B cell (primary cell): Measurements from ENCODE around the gene ROBO2. TPM values are rescaled to one million over a fixed set of nuclear protein-coding genes. Genes with fewer than 3 reads are reported as not detected.

Experiments
- ATAC-seq: fragments of 200-7000 bp; cut with Tn5 transposase; one replicate; pipeline ENCODE4 v1.10.0; 2021; ENCODE audit warnings: low read depth, mild to moderate bottlenecking, moderate number of reproducible peaks, moderate library complexity
- CTCF ChIA-PET: fragments of 350-600 bp; sonication (Branson Sonifier 250); formaldehyde crosslinking; loops from one replicate; lab custom pipeline; 2021; ENCODE audit warnings: antibody characterized with exemption, inconsistent platforms; lab: Charles Lee
- POLR2A ChIA-PET: fragments of 350-600 bp; sonication (Branson Sonifier 250); formaldehyde crosslinking; loops from one replicate; lab custom pipeline; 2021; ENCODE audit warnings: antibody characterized with exemption; lab: Charles Lee
- DNase-seq: peaks from one replicate; pipeline ENCODE4 v3.0.0; 2013
- H2AFZ ChIP-seq: 2 replicates; pipeline ENCODE4 v1.6.1; 2012; ENCODE audit warnings: mild to moderate bottlenecking, low read depth, low read length; ENCODE audit not compliant: insufficient read depth, poor library complexity, severe bottlenecking
- H3K27ac ChIP-seq, 2 donors: 1 replicate in 1 of 2; 2 replicates in 1 of 2; pipeline ENCODE4 v1.5.1; 2012 to 2013; ENCODE audit warnings: low read length in 2 of 2, mild to moderate bottlenecking in 2 of 2, moderate library complexity in 1 of 2
- H3K27me3 ChIP-seq, 4 experiments: fragments of 200-600 bp in 1 of 4; sonication (generic) in 1 of 4; replicated peaks in 1 of 4; 1 replicate in 2 of 4; 2 replicates in 2 of 4; pipeline versions ENCODE4 v1.6.1 to v1.7.0; 2013 to 2016; ENCODE audit warnings: low read length in 3 of 4, mild to moderate bottlenecking in 2 of 4, mixed read lengths in 1 of 4, moderate library complexity in 1 of 4; ENCODE audit not compliant: insufficient read depth in 4 of 4, control insufficient read depth in 3 of 4; ENCODE audit errors: control extremely low read depth in 1 of 4
- H3K36me3 ChIP-seq, 2 experiments: replicated peaks in 1 of 2; 1 replicate in 1 of 2; 2 replicates in 1 of 2; pipeline versions ENCODE4 v1.6.1 to v1.7.1; 2013; ENCODE audit warnings: low read length in 1 of 2; ENCODE audit not compliant: insufficient read depth in 2 of 2, control insufficient read depth in 1 of 2; ENCODE audit errors: control extremely low read depth in 1 of 2, extremely low read depth in 1 of 2
- H3K4me1 ChIP-seq, 2 donors: fragments of 200-600 bp in 1 of 2; sonication (generic) in 1 of 2; 1 replicate in 1 of 2; 2 replicates in 1 of 2; pipeline versions ENCODE4 v1.5.1 to v1.6.1; 2013 to 2017; ENCODE audit warnings: low read length in 2 of 2; ENCODE audit not compliant: control insufficient read depth in 2 of 2, insufficient read depth in 2 of 2
- H3K4me2 ChIP-seq: replicated peaks from 2 replicates; pipeline ENCODE3; 2012; ENCODE audit warnings: mild to moderate bottlenecking, low read depth, low read length; ENCODE audit not compliant: poor library complexity, severe bottlenecking
- H3K4me3 ChIP-seq, 5 experiments: fragments of 200-600 bp in 1 of 5; sonication (generic) in 1 of 5; 1 replicate in 3 of 5; 2 replicates in 2 of 5; pipeline versions ENCODE4 v1.5.1 to v1.7.0; 2011 to 2016; ENCODE audit warnings: low read length in 4 of 5, mild to moderate bottlenecking in 4 of 5, low read depth in 2 of 5, control low read depth in 1 of 5, moderate library complexity in 1 of 5; ENCODE audit not compliant: insufficient read depth in 1 of 5; ENCODE audit errors: control extremely low read depth in 1 of 5, extremely low read depth in 1 of 5
- H3K79me2 ChIP-seq: fragments of 200-600 bp; sonication (generic); one replicate; pipeline ENCODE4 v1.6.0; 2016; ENCODE audit warnings: low read length; ENCODE audit not compliant: control insufficient read depth, insufficient read depth
- H3K9ac ChIP-seq: fragments of 200-600 bp; sonication (generic); 2 replicates; pipeline ENCODE4 v1.6.1; 2017; ENCODE audit warnings: mild to moderate bottlenecking, low read length, moderate library complexity
- H3K9me3 ChIP-seq, 3 donors: one replicate each; pipeline versions ENCODE4 v1.6.1 to v1.7.1; 2013; ENCODE audit warnings: low read length in 2 of 3; ENCODE audit not compliant: control insufficient read depth in 2 of 3, insufficient read depth in 1 of 3; ENCODE audit errors: control extremely low read depth in 1 of 3
- H4K20me1 ChIP-seq: 2 replicates; pipeline ENCODE4 v1.6.0; 2012; ENCODE audit warnings: mild to moderate bottlenecking, low read length; ENCODE audit not compliant: insufficient read depth, control insufficient read depth, poor library complexity, severe bottlenecking
- H3K27ac Mint-ChIP-seq: one replicate; pipeline ENCODE4 v1.8.0; 2021; ENCODE audit warnings: mixed read lengths
- H3K27me3 Mint-ChIP-seq: one replicate; pipeline ENCODE4 v1.8.0; 2021; ENCODE audit warnings: mixed read lengths
- H3K4me1 Mint-ChIP-seq: one replicate; pipeline ENCODE4 v1.8.0; 2021; ENCODE audit warnings: mixed read lengths
- H3K4me3 Mint-ChIP-seq: one replicate; pipeline ENCODE4 v1.8.0; 2021; ENCODE audit warnings: mixed read lengths
- H3K9me3 Mint-ChIP-seq: one replicate; pipeline ENCODE4 v1.8.0; 2022; ENCODE audit warnings: mixed read lengths; ENCODE audit not compliant: insufficient read depth
- EZH2 ChIP-seq: IDR thresholded peaks from 2 replicates; pipeline ENCODE4 v1.6.1; 2012; ENCODE audit warnings: borderline replicate concordance, low read depth, mild to moderate bottlenecking, moderate library complexity, low read length; ENCODE audit not compliant: insufficient read depth, poor library complexity, severe bottlenecking
- WGBS: methylation state at CpG from one replicate; pipeline ENCODE4 v1.1.5; 2013; ENCODE audit warnings: missing lambda C conversion rate; ENCODE audit not compliant: insufficient coverage; 5-methylcytosine and 5-hydroxymethylcytosine counted together
- intact Hi-C: fragments of 100-400 bp; cut with micrococcal nuclease; formaldehyde crosslinking; loops from one replicate; pipeline ENCODE4 v1.10.0; 2022
- polyA plus RNA-seq: library from polyadenylated mRNA; depleted of rRNA; stranded (reverse); fragments of >200 nt; gene quantifications from 2 replicates; pipeline ENCODE4 v1.2.3, GENCODE V29; 2012
- total RNA-seq, 2 donors: library from RNA; stranded (reverse); fragments of 120-200 nt in 1 of 2; gene quantifications; 1 replicate in 1 of 2; 2 replicates in 1 of 2; pipeline versions ENCODE4 v1.2.3 to v1.2.4, GENCODE V29; 2013 to 2022
- TF ChIP-seq, protein P1 (sequence below): fragments of 200-600 bp; IDR thresholded peaks from one replicate; pipeline ENCODE4 v1.8.0; 2022; ENCODE audit warnings: antibody characterized with exemption, mild to moderate bottlenecking

Gene ROBO2
- total and polyA plus RNA-seq, 2 donors (not counting 1 experiment from before 2014, with no cell fraction given) = not detected

DNA sequence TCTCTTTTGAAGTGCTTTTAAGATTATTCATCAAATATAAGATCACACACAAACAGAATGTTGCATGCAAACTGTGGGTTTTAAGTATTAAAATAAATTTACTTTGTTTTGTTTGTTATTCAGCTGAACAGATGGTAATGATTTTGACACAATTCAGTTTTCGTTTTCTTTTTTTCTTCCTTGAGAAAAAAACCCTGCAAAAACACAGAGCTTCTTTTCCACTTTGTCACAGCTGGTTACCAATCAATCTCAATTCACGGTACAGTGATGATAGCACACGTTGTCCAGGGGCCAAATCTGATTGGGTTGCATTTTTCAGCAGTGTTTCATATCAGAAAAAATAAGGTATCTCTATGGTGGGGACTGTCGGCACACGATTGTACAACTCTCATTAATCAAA, 473.6 kb downstream of the ROBO2 start:
- H3K4me1 Mint-ChIP-seq = no peaks in the 10 kb centered on the region
- Histone ChIP-seq H3K4me3 (no peak overlapping the region), H3K4me1 (no peaks in the 10 kb centered on the region), H3K9me3 (no peaks in the 10 kb centered on the region), H3K36me3 (no peaks in the 10 kb centered on the region), H2AFZ (no peak overlapping the region), H3K79me2 (no peaks in the 10 kb centered on the region), H3K4me2 (no peak overlapping the region), H3K9ac (no peak overlapping the region), H4K20me1 (no peaks in the 10 kb centered on the region), H3K27me3 (no peaks in the 10 kb centered on the region), H3K27ac (no peak overlapping the region)
- POLR2A ChIA-PET = no interaction called here
- H3K4me3 Mint-ChIP-seq = no peak overlapping the region
- 100% methylated on average over 2 of the region's 5 CpGs for WGBS
- H3K27ac Mint-ChIP-seq = no peak overlapping the region
- TF ChIP-seq, protein P1, sequence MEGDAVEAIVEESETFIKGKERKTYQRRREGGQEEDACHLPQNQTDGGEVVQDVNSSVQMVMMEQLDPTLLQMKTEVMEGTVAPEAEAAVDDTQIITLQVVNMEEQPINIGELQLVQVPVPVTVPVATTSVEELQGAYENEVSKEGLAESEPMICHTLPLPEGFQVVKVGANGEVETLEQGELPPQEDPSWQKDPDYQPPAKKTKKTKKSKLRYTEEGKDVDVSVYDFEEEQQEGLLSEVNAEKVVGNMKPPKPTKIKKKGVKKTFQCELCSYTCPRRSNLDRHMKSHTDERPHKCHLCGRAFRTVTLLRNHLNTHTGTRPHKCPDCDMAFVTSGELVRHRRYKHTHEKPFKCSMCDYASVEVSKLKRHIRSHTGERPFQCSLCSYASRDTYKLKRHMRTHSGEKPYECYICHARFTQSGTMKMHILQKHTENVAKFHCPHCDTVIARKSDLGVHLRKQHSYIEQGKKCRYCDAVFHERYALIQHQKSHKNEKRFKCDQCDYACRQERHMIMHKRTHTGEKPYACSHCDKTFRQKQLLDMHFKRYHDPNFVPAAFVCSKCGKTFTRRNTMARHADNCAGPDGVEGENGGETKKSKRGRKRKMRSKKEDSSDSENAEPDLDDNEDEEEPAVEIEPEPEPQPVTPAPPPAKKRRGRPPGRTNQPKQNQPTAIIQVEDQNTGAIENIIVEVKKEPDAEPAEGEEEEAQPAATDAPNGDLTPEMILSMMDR = no peak
- TF ChIP-seq EZH2 = no peak
- no peaks in the 10 kb centered on the region for H3K27me3 Mint-ChIP-seq
- DNase-seq (no peak), ATAC-seq (no peak)
- peaks cover 2% of the 10 kb centered on the region for H3K9me3 Mint-ChIP-seq
- intact Hi-C loops = no loop called here
- CTCF ChIA-PET = no interaction called here

DNA sequence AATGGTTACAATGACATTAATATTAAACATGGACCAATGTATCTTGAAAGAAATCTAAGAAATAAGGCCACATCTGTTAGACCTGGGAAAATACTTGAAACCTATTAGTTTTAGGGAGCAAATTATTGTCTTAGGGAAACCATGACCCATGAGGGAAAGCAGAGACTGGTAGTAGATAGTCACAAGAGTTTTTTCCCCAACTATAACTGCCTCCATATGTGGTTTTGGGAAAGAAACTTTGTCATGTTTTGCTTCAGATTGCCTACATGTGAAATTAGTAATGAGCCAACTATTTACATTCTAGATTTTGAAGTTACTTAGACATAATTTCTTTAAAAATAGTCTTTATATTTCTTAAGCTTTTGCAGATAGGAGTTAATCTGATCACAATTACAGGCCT, 474.9 kb downstream of the ROBO2 start:
- Histone ChIP-seq H3K36me3 (no peaks in the 10 kb centered on the region), H3K79me2 (no peaks in the 10 kb centered on the region), H4K20me1 (no peaks in the 10 kb centered on the region), H3K4me1 (no peaks in the 10 kb centered on the region), H3K9me3 (no peaks in the 10 kb centered on the region), H3K4me3 (no peak overlapping the region), H3K9ac (no peak overlapping the region), H3K27ac (no peak overlapping the region), H3K27me3 (no peaks in the 10 kb centered on the region), H3K4me2 (no peak overlapping the region), H2AFZ (no peak overlapping the region)
- Mint-ChIP-seq H3K27ac (no peak overlapping the region), H3K4me3 (no peak overlapping the region), H3K9me3 (peaks cover 2% of the 10 kb centered on the region), H3K27me3 (no peaks in the 10 kb centered on the region), H3K4me1 (no peaks in the 10 kb centered on the region)
- ChIA-PET POLR2A (no interaction called here), CTCF (no interaction called here)
- DNase-seq = no peak
- ATAC-seq = no peak
- TF ChIP-seq, protein P1 = no peak
- no peak for TF ChIP-seq EZH2
- intact Hi-C loops = no loop called here
